K562 (cell line): ENCODE data around the gene FEV. TPM values are rescaled to one million over a fixed set of nuclear protein-coding genes. Genes with fewer than 3 reads are reported as not detected.
"Not testable (repeated sequence)": the region's sequence is repeated elsewhere in the genome, so short reads cannot be mapped to it uniquely, and the experiment has no call there.

Source experiments
- ATAC-seq: fragments of 200-7000 bp; cut with Tn5 transposase; 3 replicates; pipeline ENCODE4 v1.9.1; 2020; ENCODE audit warnings: moderate library complexity
- BruUV-seq: library from RNA; stranded (reverse); fragments of 400-500 nt; replicated peaks from 2 replicates; lab custom pipeline; 2021; lab: Mats Ljungman, UMichigan
- CTCF ChIA-PET: fragments of 300-600 bp; formaldehyde crosslinking; extraction: SDS; loops from one replicate; lab custom pipeline; 2021; ENCODE audit warnings: low intra/inter-chr PET ratio; lab: Yijun Ruan, JAX
- POLR2A ChIA-PET: fragments of 300-600, 350-650 bp; sonication (Branson Sonifier 250); formaldehyde crosslinking; extraction: SDS; loops from one replicate; lab custom pipeline; 2021; ENCODE audit warnings: antibody characterized with exemption, inconsistent platforms; lab: Yijun Ruan, JAX
- DNase-seq, 4 experiments: peaks; one replicate each; pipeline versions ENCODE4 v3.0.0 to v3.0.0-alpha.2; 2011 to 2018; ENCODE audit warnings: low spot score in 3 of 4, mixed read lengths in 3 of 4; ENCODE audit errors: extremely low read depth in 1 of 4
- FAIRE-seq: peaks from 2 replicates; lab custom pipeline; 2011; peaks lifted over from hg19 to GRCh38; lab: Jason Lieb, UNC
- H2AFZ ChIP-seq: 2 replicates; pipeline ENCODE4 v1.6.0; 2011; ENCODE audit warnings: low read depth, low read length, control low read depth, inconsistent platforms
- H3K27ac ChIP-seq: fragments of 200-600 bp; 3 replicates; pipeline ENCODE4 v1.8.0; 2011; ENCODE audit warnings: low read depth, mild to moderate bottlenecking, control low read depth, inconsistent platforms, low read length, moderate library complexity, mixed read lengths; ENCODE audit errors: extremely low read depth
- H3K27me3 ChIP-seq, 2 experiments: fragments of 300-600 bp in 1 of 2; 2 replicates in 1 of 2; 3 replicates in 1 of 2; pipeline versions ENCODE4 v1.6.0 to v1.8.0; 2011; ENCODE audit warnings: inconsistent platforms in 2 of 2, low read length in 2 of 2, mild to moderate bottlenecking in 1 of 2, mixed read lengths in 1 of 2, moderate library complexity in 1 of 2; ENCODE audit not compliant: control insufficient read depth in 2 of 2, insufficient read depth in 2 of 2
- H3K36me3 ChIP-seq: fragments of 300-600 bp; 3 replicates; pipeline ENCODE4 v1.8.0; 2011; ENCODE audit warnings: mild to moderate bottlenecking, low read length, inconsistent platforms; ENCODE audit not compliant: control insufficient read depth, insufficient read depth
- H3K4me1 ChIP-seq, 2 experiments: fragments of 200-600 bp in 1 of 2; replicated peaks in 1 of 2; 2 replicates in 1 of 2; 3 replicates in 1 of 2; pipeline versions ENCODE4 v1.5.1 to v1.8.0; 2011; ENCODE audit warnings: inconsistent platforms in 2 of 2, low read length in 2 of 2, mild to moderate bottlenecking in 1 of 2, mixed read lengths in 1 of 2, moderate library complexity in 1 of 2; ENCODE audit not compliant: control insufficient read depth in 2 of 2, insufficient read depth in 2 of 2
- H3K4me2 ChIP-seq: 2 replicates; pipeline ENCODE4 v1.6.1; 2011; ENCODE audit warnings: low read length, control low read depth, inconsistent platforms, mixed read lengths; ENCODE audit not compliant: insufficient read depth
- H3K4me3 ChIP-seq: fragments of 200-600 bp; sonication (generic), shearing (Covaris generic); 2 replicates; pipeline ENCODE4 v1.5.1; 2016; ENCODE audit warnings: control low read depth, inconsistent platforms
- H3K79me2 ChIP-seq: fragments of 200-600 bp; 3 replicates; pipeline ENCODE4 v1.8.0; 2011; ENCODE audit warnings: low read length, inconsistent platforms; ENCODE audit not compliant: control insufficient read depth, insufficient read depth
- H3K9ac ChIP-seq, 2 experiments: 2 replicates each; pipeline versions ENCODE4 v1.6.0 to v1.6.1; 2011; ENCODE audit warnings: low read depth in 2 of 2, low read length in 2 of 2, control low read depth in 1 of 2, inconsistent platforms in 1 of 2, mild to moderate bottlenecking in 1 of 2, mixed read lengths in 1 of 2; ENCODE audit not compliant: insufficient read depth in 1 of 2
- H3K9me1 ChIP-seq: one replicate; pipeline ENCODE4 v1.6.0; 2011; ENCODE audit warnings: inconsistent platforms, mild to moderate bottlenecking, low read length, moderate library complexity; ENCODE audit not compliant: control insufficient read depth, insufficient read depth
- H3K9me3 ChIP-seq: replicated peaks from 2 replicates; pipeline ENCODE4 v1.5.1; 2011; ENCODE audit warnings: low read depth, low read length, inconsistent platforms; ENCODE audit not compliant: control insufficient read depth, insufficient read depth
- H4K20me1 ChIP-seq: replicated peaks from 2 replicates; pipeline ENCODE4 v1.6.1; 2011; ENCODE audit warnings: low read length, inconsistent platforms, mixed read lengths; ENCODE audit not compliant: control insufficient read depth, insufficient read depth
- ARID3B ChIP-seq: fragments of 250-450 bp; sonication (Bioruptor Pico); IDR thresholded peaks from 2 replicates; pipeline ENCODE4 v1.4.0; 2020; ENCODE audit warnings: borderline replicate concordance
- COPS2 ChIP-seq: fragments of 450-650 bp; conservative IDR thresholded peaks from 2 replicates; pipeline ENCODE4 v1.6.1; 2016; ENCODE audit warnings: mild to moderate bottlenecking, moderate library complexity
- DPF2 ChIP-seq: fragments of 450-650 bp; IDR thresholded peaks from 2 replicates; pipeline ENCODE4 v1.6.1; 2016
- EP300 ChIP-seq: IDR thresholded peaks from 2 replicates; pipeline ENCODE4 v1.6.1; 2012; ENCODE audit warnings: low read length, improper control_type of control experiment
- GABPA ChIP-seq: fragments of 200-800 bp; sonication (Bioruptor generic); conservative IDR thresholded peaks from 2 replicates; pipeline ENCODE4 v1.6.1; 2016; ENCODE audit warnings: low read depth, missing genetic modification characterization, missing compliant biosample characterization
- GATA2 ChIP-seq: sonication (generic); formaldehyde crosslinking; IDR thresholded peaks from 2 replicates; pipeline ENCODE4 v1.4.0; 2020; ENCODE audit warnings: mild to moderate bottlenecking, missing genetic modification reagents
- HNRNPH1 ChIP-seq: fragments of 200-400 bp; formaldehyde crosslinking; optimal IDR thresholded peaks from 2 replicates; pipeline ENCODE3; 2017; ENCODE audit warnings: low read depth, mild to moderate bottlenecking, low read length, moderate library complexity
- KDM1A ChIP-seq, 2 experiments: fragments of 450-650 bp; IDR thresholded peaks; 2 replicates each; pipeline ENCODE4 v1.6.1; 2016; ENCODE audit warnings: mild to moderate bottlenecking in 2 of 2
- MXI1 ChIP-seq: IDR thresholded peaks from 2 replicates; pipeline ENCODE4 v1.6.1; 2011; ENCODE audit warnings: low read depth, mild to moderate bottlenecking, improper control_type of control experiment, low read length
- NR2C1 ChIP-seq, 2 experiments: fragments of 450-650 bp; IDR thresholded peaks; 2 replicates each; pipeline ENCODE4 v1.6.1; 2017; ENCODE audit warnings: mild to moderate bottlenecking in 2 of 2, antibody characterized with exemption in 1 of 2, inconsistent platforms in 1 of 2, missing compliant biosample characterization in 1 of 2, missing genetic modification characterization in 1 of 2
- NR2F6 ChIP-seq: fragments of 450-650 bp; formaldehyde crosslinking; IDR thresholded peaks from 2 replicates; pipeline ENCODE4 v1.4.0; 2020; ENCODE audit warnings: mild to moderate bottlenecking
- PHTF2 ChIP-seq: fragments of 250-450 bp; sonication (Bioruptor Pico); IDR thresholded peaks from 2 replicates; pipeline ENCODE4 v1.5.0; 2021; ENCODE audit warnings: mild to moderate bottlenecking
- SMAD4 ChIP-seq: fragments of 250-450 bp; sonication (Bioruptor Pico); conservative IDR thresholded peaks from 2 replicates; pipeline ENCODE4 v1.8.0; 2021; ENCODE audit warnings: inconsistent platforms, mild to moderate bottlenecking, moderate library complexity
- SNAPC5 ChIP-seq: fragments of 250-450 bp; sonication (Bioruptor Pico); IDR thresholded peaks from 2 replicates; pipeline ENCODE4 v1.8.0; 2021; ENCODE audit warnings: moderate library complexity, mild to moderate bottlenecking, inconsistent platforms
- TAL1 ChIP-seq: fragments of 450-650 bp; IDR thresholded peaks from 2 replicates; pipeline ENCODE4 v1.6.1; 2016; ENCODE audit warnings: mild to moderate bottlenecking
- TCF3 ChIP-seq: sonication (generic); formaldehyde crosslinking; IDR thresholded peaks from 2 replicates; pipeline ENCODE4 v1.4.0; 2020; ENCODE audit warnings: mild to moderate bottlenecking, missing genetic modification reagents
- TEAD4 ChIP-seq, 2 experiments: sonication (generic) in 1 of 2; formaldehyde crosslinking in 1 of 2; IDR thresholded peaks; 2 replicates each; pipeline versions ENCODE4 v1.6.1 to v1.8.0; 2012 to 2022; ENCODE audit warnings: borderline replicate concordance in 1 of 2, inconsistent platforms in 1 of 2, low read length in 1 of 2, mild to moderate bottlenecking in 1 of 2, missing genetic modification reagents in 1 of 2
- TRIM24 ChIP-seq, 2 experiments: fragments of 450-650 bp; IDR thresholded peaks; 2 replicates each; pipeline ENCODE4 v1.6.1; 2016
- WGBS: fragments of 100-300 bp; shearing (Covaris generic); methylation state at CpG from one replicate; pipeline ENCODE4 v1.1.6; 2016; ENCODE audit warnings: low coverage, mixed read lengths; ENCODE audit not compliant: insufficient coverage; ENCODE audit errors: missing lambda C conversion rate; 5-methylcytosine and 5-hydroxymethylcytosine counted together
- in situ Hi-C: fragments of 300-500 bp; cut with MboI; formaldehyde crosslinking; loops from 4 replicates; pipeline ENCODE4 v1.15.0; 2018; ENCODE audit warnings: inconsistent platforms, mixed read lengths
- intact Hi-C: fragments of 100-400 bp; cut with micrococcal nuclease; formaldehyde crosslinking; loops from 2 replicates; pipeline ENCODE4 v1.14.2; 2022
- polyA plus RNA-seq, 8 experiments: library from polyadenylated mRNA; depleted of rRNA in 4 of 8; stranded (reverse) in 5 of 8; unstranded in 3 of 8; fragments of >200 nt; fragmentation: Nextera tagmentation in 2 of 8; fragmentation: Illumina TruSeq in 1 of 8; extraction: Ambion mirVana in 2 of 8; extraction: Trizol in 1 of 8; gene quantifications; 2 replicates each; pipeline versions ENCODE4 v1.2.1 to v1.2.3, GENCODE V29; 2011 to 2014; ENCODE audit warnings: inconsistent platforms in 1 of 8, missing spikeins in 1 of 8
- total RNA-seq, 7 experiments: library from RNA; depleted of rRNA in 6 of 7; stranded (reverse); fragments of >200 nt in 6 of 7; fragmentation: Illumina TruSeq in 2 of 7; extraction: Trizol in 2 of 7; gene quantifications; 2 replicates each; pipeline versions ENCODE4 v1.2.1 to v1.2.3, GENCODE V29; 2011 to 2021; ENCODE audit warnings: low replicate concordance in 1 of 7
- TF ChIP-seq, protein P1 (sequence below): sonication (generic); formaldehyde crosslinking; IDR thresholded peaks from 2 replicates; pipeline ENCODE4 v1.8.1; 2023; ENCODE audit warnings: mild to moderate bottlenecking, missing genetic modification reagents

Gene FEV
- total and polyA plus RNA-seq, 9 of the 15 experiments (the other 6 are each of a cell fraction or from before 2014, with no cell fraction given), result 0.08 to 1.6 (median 0.62) TPM; not detected in 1

DNA sequence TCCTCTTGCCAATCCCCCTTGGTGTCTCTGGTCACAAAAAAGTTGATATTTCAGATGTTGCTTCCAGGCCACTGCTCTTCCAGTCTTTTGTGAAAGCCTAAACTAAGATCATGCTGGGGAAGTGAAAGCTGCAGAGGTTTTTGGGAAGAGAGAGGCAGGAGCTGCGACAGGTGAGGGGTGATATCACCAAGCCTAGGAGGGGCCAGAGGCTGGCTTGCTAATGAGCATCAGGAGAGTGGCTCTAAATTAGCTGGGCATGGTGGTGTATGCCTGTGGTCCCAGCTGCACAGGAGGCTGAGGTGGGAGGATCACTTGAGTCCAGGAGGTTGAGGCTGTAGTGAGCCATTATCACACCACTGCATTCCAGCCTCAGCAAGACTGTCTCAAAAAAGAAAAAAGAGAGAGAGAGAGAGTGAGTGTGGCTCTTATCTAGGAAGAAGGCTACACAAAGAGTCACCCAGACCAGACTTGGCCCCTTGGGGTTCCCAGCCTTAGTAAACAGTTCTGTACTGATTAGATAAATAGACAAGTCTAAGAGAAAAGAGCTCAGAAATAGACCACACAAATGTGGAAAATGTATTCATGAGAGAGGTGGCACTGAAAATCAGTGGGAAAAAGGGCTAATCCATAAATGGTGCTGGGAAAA is 40.1 kb downstream of the FEV start (continued):
- TF ChIP-seq EP300, result no peak
- no peak for TF ChIP-seq ARID3B (CRISPR knock-in tag)
- no peak for TF ChIP-seq NR2F6
- 0 out of 2 replicates have a peak, but pooled peaks have one; percentile 19 for TF ChIP-seq GATA2 (CRISPR knock-in tag)
- TF ChIP-seq MXI1, result no peak
- TF ChIP-seq SMAD4 (CRISPR knock-in tag), result peak; percentile 59
- TF ChIP-seq DPF2, result peak; percentile 45; the same call in 1 of the 2 replicates
- TF ChIP-seq, protein P1, sequence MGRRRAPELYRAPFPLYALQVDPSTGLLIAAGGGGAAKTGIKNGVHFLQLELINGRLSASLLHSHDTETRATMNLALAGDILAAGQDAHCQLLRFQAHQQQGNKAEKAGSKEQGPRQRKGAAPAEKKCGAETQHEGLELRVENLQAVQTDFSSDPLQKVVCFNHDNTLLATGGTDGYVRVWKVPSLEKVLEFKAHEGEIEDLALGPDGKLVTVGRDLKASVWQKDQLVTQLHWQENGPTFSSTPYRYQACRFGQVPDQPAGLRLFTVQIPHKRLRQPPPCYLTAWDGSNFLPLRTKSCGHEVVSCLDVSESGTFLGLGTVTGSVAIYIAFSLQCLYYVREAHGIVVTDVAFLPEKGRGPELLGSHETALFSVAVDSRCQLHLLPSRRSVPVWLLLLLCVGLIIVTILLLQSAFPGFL (CRISPR knock-in tag), result no peak
- peak; percentile 77 for TF ChIP-seq TCF3 (CRISPR knock-in tag)
- no peak for TF ChIP-seq COPS2
- TF ChIP-seq GABPA (tag), result no peak
- TF ChIP-seq NR2C1 (IDR thresholded peaks at IDR 0.05), result no peak
- no peak for TF ChIP-seq NR2C1 (tag; IDR thresholded peaks at IDR 0.05)
- TF ChIP-seq PHTF2 (CRISPR knock-in tag), result no peak
- 0 out of 4 replicates have a peak, but pooled peaks of 1 of the 2 experiments have one; percentile 15 for TF ChIP-seq KDM1A (IDR thresholded peaks at IDR 0.05)
- TF ChIP-seq SNAPC5 (CRISPR knock-in tag), result no peak
- TF ChIP-seq TRIM24 (IDR thresholded peaks at IDR 0.05), result 0 out of 4 replicates have a peak, but pooled peaks of 1 of the 2 experiments have one; percentile 16
- TF ChIP-seq HNRNPH1, result no peak
- TF ChIP-seq TEAD4 (IDR thresholded peaks at IDR 0.05; ENCODE audit: low read length), result peak; percentile 29; the same call in 1 of the 2 replicates
- no peak for TF ChIP-seq TEAD4 (CRISPR knock-in tag; IDR thresholded peaks at IDR 0.05; ENCODE audit: borderline replicate concordance)
- peak; percentile 61 for TF ChIP-seq TAL1

DNA sequence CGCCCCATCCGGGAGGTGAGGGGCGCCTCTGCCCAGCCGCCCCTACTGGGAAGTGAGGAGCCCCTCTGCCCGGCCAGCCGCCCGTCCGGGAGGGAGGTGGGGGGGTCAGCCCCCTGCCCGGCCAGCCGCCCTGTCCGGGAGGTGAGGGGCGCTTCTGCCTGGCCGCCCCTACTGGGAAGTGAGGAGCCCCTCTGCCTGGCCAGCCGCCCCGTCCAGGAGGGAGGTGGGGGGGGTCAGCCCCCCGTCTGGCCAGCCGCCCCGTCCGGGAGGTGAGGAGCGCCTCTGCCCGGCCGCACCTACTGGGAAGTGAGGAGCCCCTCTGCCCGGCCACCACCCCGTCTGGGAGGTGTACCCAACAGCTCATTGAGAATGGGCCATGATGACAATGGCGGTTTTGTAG is 53.2 kb downstream of the FEV start:
- H3K27me3 ChIP-seq, H3K4me1 ChIP-seq, H3K9me1 ChIP-seq, in situ Hi-C loops, H3K4me2 ChIP-seq, H2AFZ ChIP-seq, H3K27ac ChIP-seq, CTCF ChIA-PET, H4K20me1 ChIP-seq, H3K36me3 ChIP-seq, H3K9me3 ChIP-seq, BruUV-seq, H3K79me2 ChIP-seq, H3K9ac ChIP-seq, intact Hi-C loops, DNase-seq, FAIRE-seq, POLR2A ChIA-PET, H3K4me3 ChIP-seq, ATAC-seq: not testable (repeated sequence)
- no CpG with 5 or more reads among the region's 25 CpGs for WGBS
